Bronchial epithelial cell (primary cell): ENCODE data around the gene ELMOD1. TPM values are rescaled to one million over a fixed set of nuclear protein-coding genes. Genes with fewer than 3 reads are reported as not detected.

Experiments used
- DNase-seq: peaks from one replicate; pipeline ENCODE4 v3.0.0-alpha.2; 2010; ENCODE audit warnings: low read depth
- FAIRE-seq: peaks from 2 replicates; lab custom pipeline; 2011; peaks lifted over from hg19 to GRCh38; lab: Jason Lieb, UNC
- H3K27me3 ChIP-seq: 2 replicates; pipeline ENCODE4 v1.5.1; 2011; ENCODE audit warnings: low read length; ENCODE audit not compliant: control insufficient read depth, insufficient read depth
- H3K36me3 ChIP-seq: 2 replicates; pipeline ENCODE4 v1.5.1; 2011; ENCODE audit warnings: low read length; ENCODE audit not compliant: control insufficient read depth, insufficient read depth
- H3K4me3 ChIP-seq: 2 replicates; pipeline ENCODE4 v1.5.1; 2011; ENCODE audit warnings: mild to moderate bottlenecking, low read depth, low read length, control low read depth
- CTCF ChIP-seq: IDR thresholded peaks from 2 replicates; pipeline ENCODE4 v1.5.1; 2011; ENCODE audit warnings: mild to moderate bottlenecking, moderate library complexity, low read length, control low read depth, inconsistent platforms; ENCODE audit not compliant: insufficient read depth, severe bottlenecking
- total RNA-seq: library from RNA; depleted of rRNA; stranded (reverse); fragments of >200 nt; gene quantifications from 2 replicates; pipeline ENCODE4 v1.2.1, GENCODE V29; 2014

ELMOD1 gene
- total RNA-seq, 1 donor from 2014 or later: under 0.01 TPM

GRCh38 chr11:107669191-107669740, 78.3 kb downstream of the ELMOD1 start:
- Histone ChIP-seq H3K4me3 (no peak overlapping the region), H3K27me3 (no peaks in the 10 kb centered on the region), H3K36me3 (no peaks in the 10 kb centered on the region)
- no peak for TF ChIP-seq CTCF
- FAIRE-seq (no peak), DNase-seq (no peak)

- Histone ChIP-seq H3K36me3 (no peaks in the 10 kb centered on the region), H3K4me3 (no peak overlapping the region), H3K27me3 (no peaks in the 10 kb centered on the region)
- no peak for DNase-seq
- FAIRE-seq: no peak
- no peak for TF ChIP-seq CTCF
Measured at GRCh38 chr11:107669893-107670601, 79.1 kb downstream of the ELMOD1 start.

GRCh38 chr11:107675902-107676301, 85.0 kb downstream of the ELMOD1 start:
- DNase-seq: no peak
- H3K4me3 ChIP-seq: no peak overlapping the region
- H3K36me3 ChIP-seq: no peaks in the 10 kb centered on the region
- TF ChIP-seq CTCF: no peak
- H3K27me3 ChIP-seq: no peaks in the 10 kb centered on the region
- no peak for FAIRE-seq

- Histone ChIP-seq H3K27me3 (no peaks in the 10 kb centered on the region), H3K4me3 (no peak overlapping the region), H3K36me3 (no peaks in the 10 kb centered on the region)
- FAIRE-seq: no peak
- no peak for DNase-seq
- TF ChIP-seq CTCF: no peak
Measured at GRCh38 chr11:107676336-107677057, 85.5 kb downstream of the ELMOD1 start.

- no peak for DNase-seq
- no peak for TF ChIP-seq CTCF
- Histone ChIP-seq H3K27me3 (no peaks in the 10 kb centered on the region), H3K36me3 (no peaks in the 10 kb centered on the region), H3K4me3 (no peak overlapping the region)
- FAIRE-seq: no peak
Measured at GRCh38 chr11:107677924-107678631, 87.1 kb downstream of the ELMOD1 start.
